Thyroid gland (tissue), 4 donors: ENCODE measurements around the gene ARMH1.

Source experiments
- CTCF ChIP-seq, 6 experiments: fragments of 200-600 bp in 3 of 6; fragments of 450-650 bp in 3 of 6; sonication (generic) in 3 of 6; IDR thresholded peaks; one replicate each; pipeline ENCODE4 v1.5.1; 2016 to 2019; ENCODE audit warnings: antibody characterized with exemption in 6 of 6, mild to moderate bottlenecking in 2 of 6, inconsistent platforms in 1 of 6, moderate library complexity in 1 of 6
- POLR2A ChIP-seq, 2 donors: fragments of 450-650 bp; IDR thresholded peaks; one replicate each; pipeline ENCODE4 v1.6.1; 2017; ENCODE audit warnings: antibody characterized with exemption in 2 of 2, mild to moderate bottlenecking in 2 of 2, moderate library complexity in 1 of 2

DNA sequence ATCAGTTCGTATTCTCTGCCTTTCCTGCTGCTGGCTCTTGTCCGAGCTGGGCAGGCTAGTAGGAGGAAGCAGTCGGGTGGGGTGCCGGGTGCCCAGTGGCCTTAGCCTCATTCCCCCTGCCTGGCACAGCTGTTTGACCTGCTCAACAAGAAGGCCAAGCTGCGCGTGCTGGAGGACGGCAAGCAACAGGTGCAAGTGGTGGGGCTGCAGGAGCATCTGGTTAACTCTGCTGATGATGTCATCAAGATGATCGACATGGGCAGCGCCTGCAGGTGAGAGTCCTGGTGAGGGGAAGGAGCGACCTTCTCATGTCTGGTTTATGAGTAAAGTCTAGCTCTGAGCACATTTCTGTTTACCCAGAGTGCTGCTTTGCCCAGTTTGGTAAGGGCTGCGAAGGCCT, 84.6 kb downstream of the ARMH1 start:
- TF ChIP-seq CTCF (IDR thresholded peaks at IDR 0.05) (no peak), POLR2A (IDR thresholded peaks at IDR 0.05) (no peak)
